HCT116 (cell line): ENCODE data around the gene CREB3L1. TPM values are rescaled to one million over a fixed set of nuclear protein-coding genes. Genes with fewer than 3 reads are reported as not detected.
A peak's percentile ranks its signal among the peaks of the same experiment; 100 is the strongest.

Experiments
- ATAC-seq: fragments of 200-7000 bp; cut with Tn5 transposase; 2 replicates; pipeline ENCODE4 v1.9.1; 2020; ENCODE audit warnings: mild to moderate bottlenecking, moderate library complexity
- BruUV-seq: library from RNA; stranded (reverse); fragments of 400-500 nt; replicated peaks from 2 replicates; lab custom pipeline; 2021; lab: Mats Ljungman, UMichigan
- CTCF ChIA-PET: fragments of 300-600 bp; sonication (Branson Sonifier 250); formaldehyde crosslinking; loops from one replicate; lab custom pipeline; 2021; ENCODE audit warnings: antibody characterized with exemption; lab: Charles Lee
- POLR2A ChIA-PET: fragments of 300-600, 350-600 bp; sonication (Branson Sonifier 250); formaldehyde crosslinking; loops from one replicate; lab custom pipeline; 2021; ENCODE audit warnings: antibody characterized with exemption; lab: Charles Lee
- RAD21 ChIA-PET, 2 experiments: fragments of 300-600 bp; sonication (Branson Sonifier 250); formaldehyde crosslinking; loops; one replicate each; lab custom pipeline; 2023; ENCODE audit warnings: low total read pairs in 2 of 2; ENCODE audit not compliant: uncharacterized antibody in 2 of 2, unreplicated experiment in 2 of 2, low non-redundant PET in 1 of 2; lab: Charles Lee
- DNase-seq: peaks from one replicate; pipeline ENCODE4 v3.0.0-alpha.2; 2010; ENCODE audit warnings: low read depth, low spot score
- H2AFZ ChIP-seq: fragments of 200-600 bp; shearing (Covaris generic), sonication (generic); 2 replicates; pipeline ENCODE4 v1.6.1; 2017; ENCODE audit warnings: low read depth, mixed run types, mixed read lengths, antibody characterized with exemption, low read length; ENCODE audit not compliant: poor library complexity, severe bottlenecking
- H3K27ac ChIP-seq: 2 replicates; pipeline ENCODE4 v1.5.1; 2012; ENCODE audit warnings: low read depth, low read length
- H3K27me3 ChIP-seq: fragments of 200-600 bp; sonication (generic); 2 replicates; pipeline ENCODE4 v1.6.1; 2016; ENCODE audit warnings: mixed run types, low read length, mixed read lengths; ENCODE audit not compliant: insufficient read depth
- H3K36me3 ChIP-seq, 2 experiments: fragments of 200-500 bp in 1 of 2; fragments of 200-600 bp in 1 of 2; sonication (Bioruptor generic) in 1 of 2; sonication (generic) in 1 of 2; 2 replicates each; pipeline versions ENCODE4 v1.5.1 to v1.6.1; 2014 to 2016; ENCODE audit warnings: low read length in 2 of 2, inconsistent platforms in 1 of 2, mixed read lengths in 1 of 2, mixed run types in 1 of 2; ENCODE audit not compliant: insufficient read depth in 2 of 2, control insufficient read depth in 1 of 2
- H3K4me1 ChIP-seq, 2 experiments: fragments of 200-600 bp in 1 of 2; sonication (generic) in 1 of 2; 2 replicates each; pipeline versions ENCODE4 v1.5.1 to v1.6.1; 2012 to 2017; ENCODE audit warnings: low read length in 2 of 2, inconsistent platforms in 1 of 2, mild to moderate bottlenecking in 1 of 2, mixed read lengths in 1 of 2, mixed run types in 1 of 2, moderate library complexity in 1 of 2; ENCODE audit not compliant: insufficient read depth in 2 of 2, control insufficient read depth in 1 of 2
- H3K4me2 ChIP-seq: fragments of 200-600 bp; sonication (generic); 2 replicates; pipeline ENCODE4 v1.6.1; 2017; ENCODE audit warnings: mixed run types, low read length, mixed read lengths
- H3K4me3 ChIP-seq, 2 experiments: fragments of 200-600 bp in 1 of 2; sonication (generic) in 1 of 2; replicated peaks in 1 of 2; 2 replicates each; pipeline ENCODE4 v1.5.1; 2011 to 2016; ENCODE audit warnings: low read length in 2 of 2, control low read depth in 1 of 2, low read depth in 1 of 2, mild to moderate bottlenecking in 1 of 2, mixed read lengths in 1 of 2, mixed run types in 1 of 2
- H3K79me2 ChIP-seq: fragments of 200-600 bp; sonication (generic); 2 replicates; pipeline ENCODE4 v1.6.1; 2017; ENCODE audit warnings: mild to moderate bottlenecking, mixed run types, low read length, moderate library complexity, mixed read lengths; ENCODE audit not compliant: insufficient read depth
- H3K9ac ChIP-seq: fragments of 200-600 bp; sonication (generic); 2 replicates; pipeline ENCODE4 v1.6.1; 2016; ENCODE audit warnings: low read length, mixed read lengths
- H3K9me2 ChIP-seq: fragments of 200-600 bp; sonication (generic), shearing (Covaris generic); 2 replicates; pipeline ENCODE4 v1.6.1; 2017; ENCODE audit warnings: mixed run types, mild to moderate bottlenecking, moderate library complexity; ENCODE audit not compliant: insufficient read depth
- H3K9me3 ChIP-seq, 2 experiments: fragments of 200-500 bp in 1 of 2; fragments of 200-600 bp in 1 of 2; sonication (Bioruptor generic) in 1 of 2; sonication (generic) in 1 of 2; 2 replicates each; pipeline ENCODE4 v1.6.1; 2014 to 2017; ENCODE audit warnings: low read length in 2 of 2, mixed read lengths in 2 of 2, inconsistent platforms in 1 of 2, low read depth in 1 of 2, mild to moderate bottlenecking in 1 of 2, mixed run types in 1 of 2, moderate library complexity in 1 of 2; ENCODE audit not compliant: control insufficient read depth in 1 of 2, insufficient read depth in 1 of 2
- H4K20me1 ChIP-seq: fragments of 200-600 bp; sonication (generic), shearing (Covaris generic); 2 replicates; pipeline ENCODE4 v1.6.1; 2017; ENCODE audit warnings: mixed run types, mild to moderate bottlenecking, moderate library complexity; ENCODE audit not compliant: insufficient read depth
- CTCF ChIP-seq, 3 experiments: fragments of 200-600 bp in 1 of 3; sonication (generic) in 1 of 3; IDR thresholded peaks in 2 of 3; conservative IDR thresholded peaks in 1 of 3; 2 replicates each; pipeline ENCODE4 v1.5.1; 2012 to 2017; ENCODE audit warnings: low read depth in 2 of 3, low read length in 2 of 3, antibody characterized with exemption in 1 of 3, borderline replicate concordance in 1 of 3, control low read depth in 1 of 3, mild to moderate bottlenecking in 1 of 3, mixed read lengths in 1 of 3, mixed run types in 1 of 3, moderate library complexity in 1 of 3; ENCODE audit not compliant: insufficient read depth in 1 of 3
- ELF1 ChIP-seq: IDR thresholded peaks from 2 replicates; pipeline ENCODE4 v1.6.1; 2012; ENCODE audit warnings: low read depth, borderline replicate concordance
- EZH2 ChIP-seq: fragments of 200-600 bp; sonication (generic); IDR thresholded peaks from 2 replicates; pipeline ENCODE4 v1.6.1; 2017; ENCODE audit warnings: antibody characterized with exemption, mixed run types
- POLR2AphosphoS5 ChIP-seq: IDR thresholded peaks from 2 replicates; pipeline ENCODE4 v1.6.1; 2011; ENCODE audit warnings: mild to moderate bottlenecking, low read depth, low read length, moderate library complexity
- RAD21 ChIP-seq: IDR thresholded peaks from 2 replicates; pipeline ENCODE4 v1.6.1; 2012; ENCODE audit warnings: low read depth, mild to moderate bottlenecking
- SRF ChIP-seq: IDR thresholded peaks from 2 replicates; pipeline ENCODE4 v1.6.1; 2012; ENCODE audit warnings: low read depth
- TCF7L2 ChIP-seq: IDR thresholded peaks from 2 replicates; pipeline ENCODE4 v1.7.0; 2011; ENCODE audit warnings: borderline replicate concordance, inconsistent platforms; ENCODE audit not compliant: insufficient read depth, insufficient read length; ENCODE audit errors: extremely low read depth
- intact Hi-C: fragments of 100-400 bp; cut with micrococcal nuclease; formaldehyde crosslinking; loops from 2 replicates; pipeline ENCODE4 v1.10.0; 2022
- total RNA-seq: library from RNA; stranded (reverse); gene quantifications from one replicate; pipeline ENCODE4 v1.2.1, GENCODE V29; 2021; ENCODE audit not compliant: unreplicated experiment

The CREB3L1 gene
- total RNA-seq, 1 experiment from 2014 or later, result 0.37 TPM

- intact Hi-C loops, result loop anchor here (10.0 kb wide), 1 partner anchor 345 kb away; no protein-coding TSS in a partner anchor
- peak; percentile 95 for TF ChIP-seq TCF7L2
- no peak for TF ChIP-seq ELF1
- Histone ChIP-seq H3K9me2 (no peaks in the 10 kb centered on the region), H3K27ac (peak overlapping the region; percentile 19; the same call in 1 of the 2 replicates), H2AFZ (no peak overlapping the region), H3K79me2 (no peaks in the 10 kb centered on the region), H3K27me3 (no peaks in the 10 kb centered on the region), H4K20me1 (no peaks in the 10 kb centered on the region), H3K4me2 (peak overlapping the region; percentile 70), H3K4me3 (no peak overlapping the region), H3K9me3 (no peaks in the 10 kb centered on the region), H3K36me3 (no peaks in the 10 kb centered on the region), H3K9ac (no peak overlapping the region), H3K4me1 (peaks cover 6 to 34% of the 10 kb centered on the region in 2 experiments)
- CTCF ChIA-PET, result interaction anchor here (0.6 to 3.0 kb wide), 10 partner anchors 8 to 71 kb away, joined by 3 to 27 read pairs (median 4); no protein-coding TSS in a partner anchor
- BruUV-seq, result no TSS peak
- RAD21 ChIA-PET, result interaction anchor here (0.6 to 1.3 kb wide), 3 partner anchors 67 to 221 kb away, joined by 3 to 4 read pairs (median 4); no protein-coding TSS in a partner anchor
- peak; percentile 82 for ATAC-seq
- POLR2A ChIA-PET, result interaction anchor here (1.0 to 2.9 kb wide), 3 partner anchors 60 to 71 kb away, joined by 3 to 13 read pairs (median 10); no protein-coding TSS in a partner anchor
- DNase-seq, result peak; percentile 48
Observed at GRCh38 chr11:46309814-46310259, 32.4 kb downstream of the CREB3L1 start.

GRCh38 chr11:46315033-46315738, 37.7 kb downstream of the CREB3L1 start:
- H3K79me2 ChIP-seq, result no peaks in the 10 kb centered on the region
- peak; percentile 52 for TF ChIP-seq POLR2AphosphoS5
- TF ChIP-seq SRF, result no peak
- peak; percentile 78 to 99 (median 98) for TF ChIP-seq CTCF (IDR thresholded peaks at IDR 0.05 in 2 of 3, conservative IDR thresholded peaks at IDR 0.05 in 1 of 3; ENCODE audit: borderline replicate concordance in 1 of 3, insufficient read depth in 1 of 3, low read depth in 2 of 3, low read length in 2 of 3)
- TF ChIP-seq EZH2, result no peak
- peak; percentile 81 for TF ChIP-seq RAD21
- H3K4me2 ChIP-seq, result peak overlapping the region; percentile 42
- no TSS peak for BruUV-seq
- no peaks in the 10 kb centered on the region for H4K20me1 ChIP-seq
- H3K9me3 ChIP-seq, result no peaks in the 10 kb centered on the region
- CTCF ChIA-PET, result interaction anchor here (0.6 to 4.7 kb wide), 18 partner anchors 9 to 443 kb away, joined by 3 to 56 read pairs (median 5); no protein-coding TSS in a partner anchor
- ATAC-seq (peak; percentile 97), DNase-seq (peak; percentile 86)
- peaks cover 5 to 15% of the 10 kb centered on the region in 2 experiments; a peak in 3 of 4 replicates for H3K4me1 ChIP-seq
- intact Hi-C loops, result loop anchor here (1.0 to 10.0 kb wide), 4 partner anchors 76 to 442 kb away; no protein-coding TSS in a partner anchor
- H3K27me3 ChIP-seq, result no peaks in the 10 kb centered on the region
- H3K27ac ChIP-seq, result no peak overlapping the region
- POLR2A ChIA-PET, result interaction anchor here (1.6 to 1.8 kb wide), 3 partner anchors 67 to 74 kb away, joined by 5 to 12 read pairs (median 5); no protein-coding TSS in a partner anchor
- H3K4me3 ChIP-seq, result no peak overlapping the region
- H2AFZ ChIP-seq, result peak overlapping the region; percentile 13
- no peaks in the 10 kb centered on the region for H3K9me2 ChIP-seq
- no peaks in the 10 kb centered on the region for H3K36me3 ChIP-seq
- no peak overlapping the region for H3K9ac ChIP-seq
- RAD21 ChIA-PET, result interaction anchor here (0.5 to 1.4 kb wide), 4 partner anchors 67 to 473 kb away, joined by 3 to 10 read pairs (median 3); no protein-coding TSS in a partner anchor
